Ovary (tissue), 9 donors: Measurements from ENCODE around the gene HEXD. TPM values are rescaled to one million over a fixed set of nuclear protein-coding genes. Genes with fewer than 3 reads are reported as not detected.
"Not testable (repeated sequence)": the region's sequence is repeated elsewhere in the genome, so short reads cannot be mapped to it uniquely, and the experiment has no call there.

Source experiments
- DNase-seq, 5 donors: peaks; one replicate each; pipeline ENCODE4 v3.0.0-alpha.2; 2019 to 2020
- H3K27ac ChIP-seq, 2 donors: fragments of 200-600 bp; one replicate each; pipeline versions ENCODE4 v1.5.1 to v1.8.0; 2019 to 2022
- H3K27me3 ChIP-seq: fragments of 200-600 bp; one replicate; pipeline ENCODE4 v1.8.0; 2022
- H3K36me3 ChIP-seq: fragments of 200-600 bp; sonication (generic); one replicate; pipeline ENCODE4 v1.5.1; 2019
- H3K4me1 ChIP-seq: one replicate; pipeline ENCODE4 v1.8.1; 2013; ENCODE audit warnings: mild to moderate bottlenecking, moderate library complexity; ENCODE audit not compliant: insufficient read depth
- H3K4me3 ChIP-seq: fragments of 200-600 bp; sonication (generic); one replicate; pipeline ENCODE4 v1.5.1; 2017
- H3K9me3 ChIP-seq, 2 donors: fragments of 200-600 bp in 1 of 2; sonication (generic) in 1 of 2; one replicate each; pipeline versions ENCODE4 v1.5.1 to v1.8.1; 2013 to 2019; ENCODE audit warnings: mild to moderate bottlenecking in 1 of 2, moderate library complexity in 1 of 2
- CTCF ChIP-seq, 3 donors: fragments of 450-650 bp in 2 of 3; fragments of 200-600 bp in 1 of 3; IDR thresholded peaks; one replicate each; pipeline versions ENCODE4 v1.5.1 to v1.8.0; 2016 to 2022; ENCODE audit warnings: antibody characterized with exemption in 3 of 3, mild to moderate bottlenecking in 1 of 3
- EP300 ChIP-seq: sonication (generic); formaldehyde crosslinking; IDR thresholded peaks from one replicate; pipeline ENCODE4 v1.6.1; 2017; ENCODE audit warnings: antibody characterized with exemption
- POLR2A ChIP-seq: fragments of 450-650 bp; IDR thresholded peaks from one replicate; pipeline ENCODE4 v1.6.1; 2017; ENCODE audit warnings: antibody characterized with exemption, mild to moderate bottlenecking, moderate library complexity
- WGBS, 3 donors: extraction: QIAGEN DNeasy Blood & Tissue Kit in 1 of 3; methylation state at CpG; one replicate each; pipeline versions ENCODE4 v1.1.5 to v1.1.7; 2013 to 2017; 5-methylcytosine and 5-hydroxymethylcytosine counted together
- intact Hi-C, 4 donors: fragments of 100-400 bp; cut with DNase I; formaldehyde crosslinking; loops; one replicate each; pipeline versions ENCODE4 v1.11.0 to v1.15.1; 2022 to 2023
- polyA plus RNA-seq, 2 donors: library from polyadenylated mRNA; stranded (reverse); fragments of 200-250 nt in 1 of 2; fragments of 350-450 nt in 1 of 2; fragmentation: Illumina TruSeq in 1 of 2; extraction: RNeasy Lipid Tissue Mini Kit (QIAGEN cat#74804) in 1 of 2; gene quantifications; one replicate each; pipeline ENCODE4 v1.2.3, GENCODE V29; 2013 to 2014
- total RNA-seq, 7 donors: library from RNA; depleted of rRNA in 2 of 7; stranded (reverse); fragments of >200 nt in 2 of 7; fragmentation: NEBNext Ultra II Directional in 3 of 7; extraction: Animal tissue kit (Norgen Biotek cat#: 25700) in 3 of 7; gene quantifications; one replicate each; pipeline versions ENCODE4 v1.1.0 to v1.2.4, GENCODE V29; 2016 to 2023
- donor health status: DM: no; HTN: no; CAD: no; lungs with moderate emphysema.
- donor health status: DM: no; HTN: no; CAD: no.
- donor health status: Bipolar disorder and iron deficiency.
- donor health status: DM: yes; HTN: yes; CAD: no.
- donor health status: DM: no; HTN: no; CAD: no.
- donor health status: DM: yes; HTN: yes; CAD: no.

HEXD gene
- total and polyA plus RNA-seq, 9 donors: 8.7 to 74.7 (median 46.6) TPM

DNA sequence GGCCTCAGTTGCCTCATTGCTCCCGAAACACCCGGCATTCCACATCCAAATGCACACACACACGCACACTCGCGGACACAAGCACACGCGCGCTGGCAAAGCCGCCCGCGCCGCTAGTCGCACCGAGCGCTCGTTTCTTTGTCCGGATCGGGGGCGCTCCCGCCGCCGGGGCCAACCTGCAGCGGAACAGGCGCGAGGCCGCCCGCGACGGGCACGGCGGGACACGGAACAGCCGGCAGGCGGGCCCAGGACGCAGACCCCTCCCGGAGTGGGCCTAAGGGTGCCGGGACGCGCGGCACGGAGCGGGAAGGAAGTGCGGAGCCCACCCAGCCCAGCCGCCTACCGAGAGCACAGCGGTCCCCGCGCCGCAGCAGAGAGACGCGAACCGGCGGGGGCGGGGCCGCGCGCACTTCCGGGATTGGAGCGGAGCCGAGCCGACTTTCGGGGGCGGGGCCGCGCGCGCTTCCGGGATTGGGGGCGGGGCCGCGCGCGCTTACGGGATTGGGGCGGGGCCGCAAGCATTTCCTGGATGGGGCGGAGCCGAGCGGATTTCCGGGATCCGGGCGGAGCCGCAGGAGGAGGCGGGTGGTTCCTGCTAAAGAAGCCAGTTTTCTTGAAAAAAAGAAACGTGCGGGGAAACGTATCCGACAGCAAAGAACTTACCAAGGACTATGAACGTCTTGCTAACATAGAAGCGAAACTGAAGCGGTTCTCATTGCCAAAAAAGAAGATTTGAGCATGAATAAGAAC is 32.4 kb downstream of the HEXD start, which contains the start of gene CYBC1:
TSS of gene CYBC1 (minus strand) at position 396 of the 750 bp plus-strand sequence. CDS start 1,498 bp downstream, outside the sequence.
- H3K9me3 ChIP-seq: no peaks in the 10 kb centered on the region
- H3K4me3 ChIP-seq: peak within 1 kb of the TSS; percentile 82
- no peaks in the 10 kb centered on the region for H3K27me3 ChIP-seq
- intact Hi-C loops: no loop called here
- 0% methylated on average over 62 to 91 of the region's 91 CpGs for WGBS, 3 donors
- peak; percentile 91 to 97 (median 95) for DNase-seq
- TF ChIP-seq EP300 (peak; percentile 98), CTCF (IDR thresholded peaks at IDR 0.05) (no peak), POLR2A (peak; percentile 58)
- peaks cover 11% of the 10 kb centered on the region for H3K4me1 ChIP-seq
- no peaks in the 10 kb centered on the region for H3K36me3 ChIP-seq
- peak within 1 kb of the TSS; percentile 18 to 73 for H3K27ac ChIP-seq

DNA sequence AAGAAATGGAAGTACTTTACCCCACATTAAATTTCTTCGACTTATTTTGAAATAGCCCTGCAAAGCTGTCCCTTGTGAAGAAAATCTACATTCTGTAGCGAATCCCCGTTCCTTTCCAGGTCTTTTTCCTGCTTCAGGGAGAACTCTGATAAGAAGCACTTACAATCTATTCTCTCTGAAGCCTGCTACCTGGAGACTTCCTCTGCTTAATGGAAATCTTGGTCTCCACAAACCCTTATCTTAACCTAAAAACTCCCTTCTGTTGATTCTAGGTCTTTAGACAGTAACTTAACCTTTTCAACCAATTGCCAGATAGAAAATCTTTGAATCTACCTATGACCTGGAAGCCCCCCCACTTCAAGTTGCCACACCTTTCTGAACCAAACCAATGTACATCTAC is 34.0 kb downstream of the HEXD start:
- Histone ChIP-seq H3K4me1 (peaks cover 23% of the 10 kb centered on the region), H3K27me3 (no peaks in the 10 kb centered on the region), H3K36me3 (no peaks in the 10 kb centered on the region), H3K27ac (no peak overlapping the region), H3K9me3 (no peaks in the 10 kb centered on the region), H3K4me3 (no peak overlapping the region)
- intact Hi-C loops: no loop called here
- WGBS, 3 donors: 93 to 97% (median 94%) methylated on average over 3 of the region's 3 CpGs
- TF ChIP-seq CTCF (IDR thresholded peaks at IDR 0.05): no peak
- no peak for DNase-seq

GRCh38 chr17:82453151-82453550 is 35.0 kb downstream of the HEXD start:
- 79 to 86% (median 83%) methylated on average over 7 of the region's 7 CpGs for WGBS, 3 donors
- intact Hi-C loops: not testable (repeated sequence)

GRCh38 chr17:82453706-82454105 is 35.6 kb downstream of the HEXD start:
- intact Hi-C loops, H3K27ac ChIP-seq, DNase-seq, H3K9me3 ChIP-seq, H3K4me3 ChIP-seq, H3K27me3 ChIP-seq, H3K36me3 ChIP-seq: not testable (repeated sequence)
- H3K4me1 ChIP-seq: peaks cover 28% of the 10 kb centered on the region
- 93 to 95% (median 95%) methylated on average over 21 of the region's 21 CpGs for WGBS, 3 donors

More at GRCh38 chr17:82453151-82453550, 35.0 kb downstream of the HEXD start:
- H3K27me3 ChIP-seq, H3K9me3 ChIP-seq, H3K36me3 ChIP-seq, H3K4me3 ChIP-seq, H3K27ac ChIP-seq, DNase-seq: not testable (repeated sequence)
- peaks cover 28% of the 10 kb centered on the region for H3K4me1 ChIP-seq

DNA sequence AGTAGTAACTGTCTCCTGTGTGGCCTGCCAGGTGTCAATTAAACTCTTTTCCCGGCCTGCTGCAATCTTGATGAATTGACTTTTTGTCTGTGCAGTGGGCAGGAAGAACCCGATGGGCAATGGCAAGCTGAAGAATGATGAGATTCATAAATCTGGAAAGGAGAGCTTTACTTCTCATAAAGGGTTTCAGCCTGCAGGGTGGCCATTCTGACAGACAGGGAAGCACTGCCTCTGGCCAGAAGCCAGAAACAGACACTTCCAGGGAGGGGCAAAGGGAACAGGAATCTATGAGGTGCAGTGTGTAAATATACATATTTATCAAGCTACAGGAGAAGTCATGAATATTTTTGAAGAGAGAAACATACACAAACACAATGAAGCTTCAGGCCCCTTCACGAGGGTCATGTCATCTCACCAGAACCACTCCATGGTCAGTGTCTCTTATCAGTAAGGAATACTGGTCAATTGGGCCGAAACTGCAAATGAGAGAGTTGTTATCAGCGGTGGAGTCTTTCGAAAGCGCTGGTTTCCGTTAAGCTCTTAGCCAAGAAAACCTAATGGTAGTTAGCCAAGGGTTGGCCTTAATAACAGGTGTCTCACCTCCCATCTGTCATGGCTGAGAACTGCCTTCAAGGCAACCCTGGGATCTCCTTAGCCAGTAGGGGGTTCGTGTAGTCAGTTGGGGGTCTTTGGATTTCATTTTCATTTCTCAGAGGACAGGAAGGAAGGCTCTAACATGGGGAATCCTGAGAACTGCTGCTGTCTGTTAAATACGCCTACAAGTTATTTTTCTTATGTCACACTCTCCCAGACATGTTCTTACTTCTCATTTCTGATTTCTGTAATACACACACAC is 39.2 kb downstream of the HEXD start:
- no peak for TF ChIP-seq CTCF (IDR thresholded peaks at IDR 0.05)
- no peak for TF ChIP-seq POLR2A
- no peak for TF ChIP-seq EP300
- Histone ChIP-seq H3K27me3 (no peaks in the 10 kb centered on the region), H3K36me3 (no peaks in the 10 kb centered on the region), H3K9me3 (no peaks in the 10 kb centered on the region), H3K4me1 (peaks cover 20% of the 10 kb centered on the region), H3K27ac (peak overlapping the region; percentile 44 to 100), H3K4me3 (peak overlapping the region; percentile 97)
- DNase-seq: no peak
- WGBS, 3 donors: 12 to 20% (median 18%) methylated on average over 10 of the region's 10 CpGs
- intact Hi-C loops: no loop called here
